GM12878 (cell line): Measurements from ENCODE around the gene KIF3A.

ENCODE experiments used
- EP300 ChIP-seq, 2 experiments: fragments of 150-350 bp in 1 of 2; IDR thresholded peaks; 2 replicates each; pipeline ENCODE4 v1.6.1; 2011 to 2012; ENCODE audit warnings: low read depth in 2 of 2, low read length in 2 of 2, borderline replicate concordance in 1 of 2, improper control_type of control experiment in 1 of 2, inconsistent platforms in 1 of 2; ENCODE audit not compliant: control insufficient read depth in 1 of 2
- HDGF ChIP-seq: fragments of 450-650 bp; IDR thresholded peaks from 2 replicates; pipeline ENCODE4 v1.6.1; 2016; ENCODE audit warnings: antibody characterized with exemption
- POLR2A ChIP-seq: IDR thresholded peaks from 2 replicates; pipeline ENCODE4 v1.6.1; 2011; ENCODE audit warnings: low read depth, mild to moderate bottlenecking, low read length
- POLR2AphosphoS5 ChIP-seq: IDR thresholded peaks from 2 replicates; pipeline ENCODE4 v1.6.1; 2011; ENCODE audit warnings: mild to moderate bottlenecking, low read length, inconsistent platforms
- TAF1 ChIP-seq: IDR thresholded peaks from 2 replicates; pipeline ENCODE4 v1.6.1; 2011; ENCODE audit warnings: mild to moderate bottlenecking, low read depth, low read length, borderline replicate concordance

GRCh38 chr5:132667761-132668705 is 69.3 kb downstream of the KIF3A start:
- TF ChIP-seq POLR2AphosphoS5 = no peak
- no peak for TF ChIP-seq HDGF
- no peak for TF ChIP-seq EP300 (IDR thresholded peaks at IDR 0.05; ENCODE audit: borderline replicate concordance in 1 of 2, control insufficient read depth in 1 of 2, low read depth in 2 of 2, low read length in 2 of 2)
- no peak for TF ChIP-seq POLR2A
- no peak for TF ChIP-seq TAF1
